HCT116 (cell line): Measurements from ENCODE around the gene SCAF8. TPM values are rescaled to one million over a fixed set of nuclear protein-coding genes. Genes with fewer than 3 reads are reported as not detected.

ENCODE experiments used
- ATAC-seq: fragments of 200-7000 bp; cut with Tn5 transposase; 2 replicates; pipeline ENCODE4 v1.9.1; 2020; ENCODE audit warnings: mild to moderate bottlenecking, moderate library complexity
- BruUV-seq: library from RNA; stranded (reverse); fragments of 400-500 nt; replicated peaks from 2 replicates; lab custom pipeline; 2021; lab: Mats Ljungman, UMichigan
- CTCF ChIA-PET: fragments of 300-600 bp; sonication (Branson Sonifier 250); formaldehyde crosslinking; loops from one replicate; lab custom pipeline; 2021; ENCODE audit warnings: antibody characterized with exemption; lab: Charles Lee
- POLR2A ChIA-PET: fragments of 300-600, 350-600 bp; sonication (Branson Sonifier 250); formaldehyde crosslinking; loops from one replicate; lab custom pipeline; 2021; ENCODE audit warnings: antibody characterized with exemption; lab: Charles Lee
- RAD21 ChIA-PET, 2 experiments: fragments of 300-600 bp; sonication (Branson Sonifier 250); formaldehyde crosslinking; loops; one replicate each; lab custom pipeline; 2023; ENCODE audit warnings: low total read pairs in 2 of 2; ENCODE audit not compliant: uncharacterized antibody in 2 of 2, unreplicated experiment in 2 of 2, low non-redundant PET in 1 of 2; lab: Charles Lee
- DNase-seq: peaks from one replicate; pipeline ENCODE4 v3.0.0-alpha.2; 2010; ENCODE audit warnings: low read depth, low spot score
- H2AFZ ChIP-seq: fragments of 200-600 bp; shearing (Covaris generic), sonication (generic); 2 replicates; pipeline ENCODE4 v1.6.1; 2017; ENCODE audit warnings: low read depth, mixed run types, mixed read lengths, antibody characterized with exemption, low read length; ENCODE audit not compliant: poor library complexity, severe bottlenecking
- H3K27ac ChIP-seq: 2 replicates; pipeline ENCODE4 v1.5.1; 2012; ENCODE audit warnings: low read depth, low read length
- H3K27me3 ChIP-seq: fragments of 200-600 bp; sonication (generic); 2 replicates; pipeline ENCODE4 v1.6.1; 2016; ENCODE audit warnings: mixed run types, low read length, mixed read lengths; ENCODE audit not compliant: insufficient read depth
- H3K36me3 ChIP-seq, 2 experiments: fragments of 200-500 bp in 1 of 2; fragments of 200-600 bp in 1 of 2; sonication (Bioruptor generic) in 1 of 2; sonication (generic) in 1 of 2; 2 replicates each; pipeline versions ENCODE4 v1.5.1 to v1.6.1; 2014 to 2016; ENCODE audit warnings: low read length in 2 of 2, inconsistent platforms in 1 of 2, mixed read lengths in 1 of 2, mixed run types in 1 of 2; ENCODE audit not compliant: insufficient read depth in 2 of 2, control insufficient read depth in 1 of 2
- H3K4me1 ChIP-seq, 2 experiments: fragments of 200-600 bp in 1 of 2; sonication (generic) in 1 of 2; 2 replicates each; pipeline versions ENCODE4 v1.5.1 to v1.6.1; 2012 to 2017; ENCODE audit warnings: low read length in 2 of 2, inconsistent platforms in 1 of 2, mild to moderate bottlenecking in 1 of 2, mixed read lengths in 1 of 2, mixed run types in 1 of 2, moderate library complexity in 1 of 2; ENCODE audit not compliant: insufficient read depth in 2 of 2, control insufficient read depth in 1 of 2
- H3K4me2 ChIP-seq: fragments of 200-600 bp; sonication (generic); 2 replicates; pipeline ENCODE4 v1.6.1; 2017; ENCODE audit warnings: mixed run types, low read length, mixed read lengths
- H3K4me3 ChIP-seq, 2 experiments: fragments of 200-600 bp in 1 of 2; sonication (generic) in 1 of 2; replicated peaks in 1 of 2; 2 replicates each; pipeline ENCODE4 v1.5.1; 2011 to 2016; ENCODE audit warnings: low read length in 2 of 2, control low read depth in 1 of 2, low read depth in 1 of 2, mild to moderate bottlenecking in 1 of 2, mixed read lengths in 1 of 2, mixed run types in 1 of 2
- H3K79me2 ChIP-seq: fragments of 200-600 bp; sonication (generic); 2 replicates; pipeline ENCODE4 v1.6.1; 2017; ENCODE audit warnings: mild to moderate bottlenecking, mixed run types, low read length, moderate library complexity, mixed read lengths; ENCODE audit not compliant: insufficient read depth
- H3K9ac ChIP-seq: fragments of 200-600 bp; sonication (generic); 2 replicates; pipeline ENCODE4 v1.6.1; 2016; ENCODE audit warnings: low read length, mixed read lengths
- H3K9me2 ChIP-seq: fragments of 200-600 bp; sonication (generic), shearing (Covaris generic); 2 replicates; pipeline ENCODE4 v1.6.1; 2017; ENCODE audit warnings: mixed run types, mild to moderate bottlenecking, moderate library complexity; ENCODE audit not compliant: insufficient read depth
- H3K9me3 ChIP-seq, 2 experiments: fragments of 200-500 bp in 1 of 2; fragments of 200-600 bp in 1 of 2; sonication (Bioruptor generic) in 1 of 2; sonication (generic) in 1 of 2; 2 replicates each; pipeline ENCODE4 v1.6.1; 2014 to 2017; ENCODE audit warnings: low read length in 2 of 2, mixed read lengths in 2 of 2, inconsistent platforms in 1 of 2, low read depth in 1 of 2, mild to moderate bottlenecking in 1 of 2, mixed run types in 1 of 2, moderate library complexity in 1 of 2; ENCODE audit not compliant: control insufficient read depth in 1 of 2, insufficient read depth in 1 of 2
- H4K20me1 ChIP-seq: fragments of 200-600 bp; sonication (generic), shearing (Covaris generic); 2 replicates; pipeline ENCODE4 v1.6.1; 2017; ENCODE audit warnings: mixed run types, mild to moderate bottlenecking, moderate library complexity; ENCODE audit not compliant: insufficient read depth
- EZH2 ChIP-seq: fragments of 200-600 bp; sonication (generic); IDR thresholded peaks from 2 replicates; pipeline ENCODE4 v1.6.1; 2017; ENCODE audit warnings: antibody characterized with exemption, mixed run types
- EZH2phosphoT487 ChIP-seq: fragments of 200-600 bp; IDR thresholded peaks from 2 replicates; pipeline ENCODE4 v1.6.1; 2018; ENCODE audit warnings: antibody characterized with exemption, borderline replicate concordance
- JUND ChIP-seq: IDR thresholded peaks from 2 replicates; pipeline ENCODE4 v1.6.1; 2012
- POLR2A ChIP-seq: IDR thresholded peaks from 2 replicates; pipeline ENCODE4 v1.7.0; 2011; ENCODE audit warnings: borderline replicate concordance; ENCODE audit not compliant: insufficient read depth, insufficient read length; ENCODE audit errors: extremely low read depth
- POLR2AphosphoS5 ChIP-seq: IDR thresholded peaks from 2 replicates; pipeline ENCODE4 v1.6.1; 2011; ENCODE audit warnings: mild to moderate bottlenecking, low read depth, low read length, moderate library complexity
- RAD21 ChIP-seq: IDR thresholded peaks from 2 replicates; pipeline ENCODE4 v1.6.1; 2012; ENCODE audit warnings: low read depth, mild to moderate bottlenecking
- YY1 ChIP-seq: IDR thresholded peaks from 2 replicates; pipeline ENCODE4 v1.6.1; 2011; ENCODE audit warnings: low read length, low read depth, moderate library complexity, mild to moderate bottlenecking; ENCODE audit not compliant: insufficient replicate concordance; ENCODE audit errors: extremely low read depth
- ZBTB33 ChIP-seq: IDR thresholded peaks from 2 replicates; pipeline ENCODE4 v1.6.1; 2011; ENCODE audit warnings: mild to moderate bottlenecking, low read length, moderate library complexity; ENCODE audit not compliant: insufficient replicate concordance; ENCODE audit errors: extremely low read depth
- ZNF274 ChIP-seq: fragments of 200-500 bp; sonication (Bioruptor generic); IDR thresholded peaks from 2 replicates; pipeline ENCODE4 v1.6.1; 2014; ENCODE audit warnings: mild to moderate bottlenecking, low read depth, low read length, inconsistent platforms
- intact Hi-C: fragments of 100-400 bp; cut with micrococcal nuclease; formaldehyde crosslinking; loops from 2 replicates; pipeline ENCODE4 v1.10.0; 2022
- total RNA-seq: library from RNA; stranded (reverse); gene quantifications from one replicate; pipeline ENCODE4 v1.2.1, GENCODE V29; 2021; ENCODE audit not compliant: unreplicated experiment
- TF ChIP-seq, protein P1 (sequence below): IDR thresholded peaks from 2 replicates; pipeline ENCODE4 v1.6.1; 2012; ENCODE audit warnings: low read depth
- TF ChIP-seq, protein P2 (sequence below): IDR thresholded peaks from 2 replicates; pipeline ENCODE4 v1.6.1; 2012
- TF ChIP-seq, protein P3 (sequence below): IDR thresholded peaks from 2 replicates; pipeline ENCODE4 v1.6.1; 2012

SCAF8 gene
- total RNA-seq, 1 experiment from 2014 or later, result 34.6 TPM

GRCh38 chr6:154829970-154830369, 96.8 kb downstream of the SCAF8 start:
- H3K9ac ChIP-seq, result no peak overlapping the region
- H3K4me3 ChIP-seq, result no peak overlapping the region
- H3K4me2 ChIP-seq, result no peak overlapping the region
- no peaks in the 10 kb centered on the region for H4K20me1 ChIP-seq
- intact Hi-C loops, result no loop called here
- DNase-seq, result no peak
- no peak for TF ChIP-seq JUND
- TF ChIP-seq, protein P1, sequence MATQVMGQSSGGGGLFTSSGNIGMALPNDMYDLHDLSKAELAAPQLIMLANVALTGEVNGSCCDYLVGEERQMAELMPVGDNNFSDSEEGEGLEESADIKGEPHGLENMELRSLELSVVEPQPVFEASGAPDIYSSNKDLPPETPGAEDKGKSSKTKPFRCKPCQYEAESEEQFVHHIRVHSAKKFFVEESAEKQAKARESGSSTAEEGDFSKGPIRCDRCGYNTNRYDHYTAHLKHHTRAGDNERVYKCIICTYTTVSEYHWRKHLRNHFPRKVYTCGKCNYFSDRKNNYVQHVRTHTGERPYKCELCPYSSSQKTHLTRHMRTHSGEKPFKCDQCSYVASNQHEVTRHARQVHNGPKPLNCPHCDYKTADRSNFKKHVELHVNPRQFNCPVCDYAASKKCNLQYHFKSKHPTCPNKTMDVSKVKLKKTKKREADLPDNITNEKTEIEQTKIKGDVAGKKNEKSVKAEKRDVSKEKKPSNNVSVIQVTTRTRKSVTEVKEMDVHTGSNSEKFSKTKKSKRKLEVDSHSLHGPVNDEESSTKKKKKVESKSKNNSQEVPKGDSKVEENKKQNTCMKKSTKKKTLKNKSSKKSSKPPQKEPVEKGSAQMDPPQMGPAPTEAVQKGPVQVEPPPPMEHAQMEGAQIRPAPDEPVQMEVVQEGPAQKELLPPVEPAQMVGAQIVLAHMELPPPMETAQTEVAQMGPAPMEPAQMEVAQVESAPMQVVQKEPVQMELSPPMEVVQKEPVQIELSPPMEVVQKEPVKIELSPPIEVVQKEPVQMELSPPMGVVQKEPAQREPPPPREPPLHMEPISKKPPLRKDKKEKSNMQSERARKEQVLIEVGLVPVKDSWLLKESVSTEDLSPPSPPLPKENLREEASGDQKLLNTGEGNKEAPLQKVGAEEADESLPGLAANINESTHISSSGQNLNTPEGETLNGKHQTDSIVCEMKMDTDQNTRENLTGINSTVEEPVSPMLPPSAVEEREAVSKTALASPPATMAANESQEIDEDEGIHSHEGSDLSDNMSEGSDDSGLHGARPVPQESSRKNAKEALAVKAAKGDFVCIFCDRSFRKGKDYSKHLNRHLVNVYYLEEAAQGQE, result no peak
- no peak for TF ChIP-seq EZH2
- no peak for TF ChIP-seq POLR2AphosphoS5
- TF ChIP-seq ZBTB33, result no peak
- TF ChIP-seq, protein P2, sequence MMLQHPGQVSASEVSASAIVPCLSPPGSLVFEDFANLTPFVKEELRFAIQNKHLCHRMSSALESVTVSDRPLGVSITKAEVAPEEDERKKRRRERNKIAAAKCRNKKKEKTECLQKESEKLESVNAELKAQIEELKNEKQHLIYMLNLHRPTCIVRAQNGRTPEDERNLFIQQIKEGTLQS, result no peak
- TF ChIP-seq YY1, result no peak
- TF ChIP-seq, protein P3, sequence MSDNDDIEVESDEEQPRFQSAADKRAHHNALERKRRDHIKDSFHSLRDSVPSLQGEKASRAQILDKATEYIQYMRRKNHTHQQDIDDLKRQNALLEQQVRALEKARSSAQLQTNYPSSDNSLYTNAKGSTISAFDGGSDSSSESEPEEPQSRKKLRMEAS, result no peak
- no peak for TF ChIP-seq EZH2phosphoT487
- no peak for TF ChIP-seq POLR2A
- TF ChIP-seq RAD21, result no peak
- no peak for TF ChIP-seq ZNF274
- H3K4me1 ChIP-seq, result no peaks in the 10 kb centered on the region
- no TSS peak for BruUV-seq
- peaks cover 18 to 20% of the 10 kb centered on the region in 2 experiments; a peak in 3 of 4 replicates for H3K36me3 ChIP-seq
- no peaks in the 10 kb centered on the region for H3K9me3 ChIP-seq
- H2AFZ ChIP-seq, result no peak overlapping the region
- ChIA-PET RAD21 (no interaction called here), CTCF (no interaction called here), POLR2A (no interaction called here)
- H3K9me2 ChIP-seq, result no peaks in the 10 kb centered on the region
- H3K27ac ChIP-seq, result no peak overlapping the region
- no peaks in the 10 kb centered on the region for H3K27me3 ChIP-seq
- ATAC-seq, result no peak
- H3K79me2 ChIP-seq, result peaks cover 20% of the 10 kb centered on the region
